Neural cell (in vitro differentiated cells): ENCODE measurements around the gene COPB2. TPM values are rescaled to one million over a fixed set of nuclear protein-coding genes. Genes with fewer than 3 reads are reported as not detected.

Experiments
- H2AFZ ChIP-seq: fragments of 200-600, 300-800 bp; sonication (generic), shearing (Covaris generic); 2 replicates; pipeline ENCODE4 v1.6.0; 2014; ENCODE audit warnings: low read depth, mild to moderate bottlenecking, antibody characterized with exemption, low read length, moderate library complexity
- H3F3A ChIP-seq: fragments of 200-600 bp; shearing (Covaris generic); 2 replicates; pipeline ENCODE4 v1.6.1; 2016; ENCODE audit warnings: mild to moderate bottlenecking, moderate library complexity, mixed read lengths, antibody characterized with exemption, low read length; ENCODE audit not compliant: insufficient read depth, poor library complexity, severe bottlenecking
- H3K27ac ChIP-seq: fragments of 200-600, 300-800 bp; sonication (generic), shearing (Covaris generic); 2 replicates; pipeline ENCODE4 v1.5.1; 2014; ENCODE audit warnings: mild to moderate bottlenecking, low read length, moderate library complexity
- H3K27me3 ChIP-seq: fragments of 300-800, 200-600 bp; sonication (generic), shearing (Covaris generic); 2 replicates; pipeline ENCODE4 v1.6.0; 2014; ENCODE audit warnings: mild to moderate bottlenecking, low read depth, low read length, moderate library complexity; ENCODE audit not compliant: insufficient read depth
- H3K36me3 ChIP-seq: fragments of 300-800, 200-600 bp; sonication (generic), shearing (Covaris generic); 2 replicates; pipeline ENCODE4 v1.5.1; 2014; ENCODE audit warnings: mild to moderate bottlenecking, antibody characterized with exemption, low read length, moderate library complexity; ENCODE audit not compliant: insufficient read depth
- H3K4me2 ChIP-seq: fragments of 300-800, 200-600 bp; sonication (generic), shearing (Covaris generic); 2 replicates; pipeline ENCODE4 v1.6.0; 2014; ENCODE audit warnings: mild to moderate bottlenecking, low read length
- H3K4me3 ChIP-seq: fragments of 300-800, 200-600 bp; sonication (generic), shearing (Covaris generic); 2 replicates; pipeline ENCODE4 v1.5.1; 2014; ENCODE audit warnings: mild to moderate bottlenecking, low read length, moderate library complexity
- H3K79me2 ChIP-seq: fragments of 200-600 bp; shearing (Covaris generic); replicated peaks from 2 replicates; pipeline ENCODE4 v1.6.0; 2014; ENCODE audit warnings: mild to moderate bottlenecking, low read length, moderate library complexity; ENCODE audit not compliant: insufficient read depth
- H3K9ac ChIP-seq: fragments of 300-800, 200-600 bp; sonication (generic), shearing (Covaris generic); 2 replicates; pipeline ENCODE4 v1.6.1; 2016; ENCODE audit warnings: mild to moderate bottlenecking, low read length, mixed read lengths
- H3K9me2 ChIP-seq: fragments of 200-600 bp; shearing (Covaris generic); 2 replicates; pipeline ENCODE4 v1.6.1; 2016; ENCODE audit warnings: mild to moderate bottlenecking, low read length, mixed read lengths; ENCODE audit not compliant: insufficient read depth
- H3K9me3 ChIP-seq: fragments of 200-600, 300-800 bp; sonication (generic), shearing (Covaris generic); 2 replicates; pipeline ENCODE4 v1.6.1; 2016; ENCODE audit warnings: mild to moderate bottlenecking, mixed run types, low read length, moderate library complexity, mixed read lengths
- H4K20me1 ChIP-seq: fragments of 200-600 bp; shearing (Covaris generic); 2 replicates; pipeline ENCODE4 v1.6.1; 2016; ENCODE audit warnings: mild to moderate bottlenecking, mixed run types; ENCODE audit not compliant: insufficient read depth
- CTCF ChIP-seq: fragments of 450-650 bp; IDR thresholded peaks from 2 replicates; pipeline ENCODE4 v1.5.1; 2014; ENCODE audit warnings: antibody characterized with exemption, mild to moderate bottlenecking, moderate library complexity; ENCODE audit not compliant: poor library complexity, severe bottlenecking
- EP300 ChIP-seq: fragments of 450-650 bp; conservative IDR thresholded peaks from 2 replicates; pipeline ENCODE4 v1.6.1; 2014; ENCODE audit warnings: antibody characterized with exemption, mild to moderate bottlenecking, moderate library complexity; ENCODE audit not compliant: poor library complexity, severe bottlenecking
- EZH2 ChIP-seq: fragments of 200-600, 300-800 bp; shearing (Covaris generic), sonication (generic); IDR thresholded peaks from 2 replicates; pipeline ENCODE4 v1.6.1; 2014; ENCODE audit warnings: antibody characterized with exemption, low read length, borderline replicate concordance, mild to moderate bottlenecking; ENCODE audit not compliant: insufficient read depth, poor library complexity, severe bottlenecking
- MXI1 ChIP-seq: fragments of 450-650 bp; conservative IDR thresholded peaks from 2 replicates; pipeline ENCODE4 v1.6.1; 2014; ENCODE audit warnings: antibody characterized with exemption, mild to moderate bottlenecking; ENCODE audit not compliant: poor library complexity, severe bottlenecking
- POLR2AphosphoS5 ChIP-seq: IDR thresholded peaks from 2 replicates; pipeline ENCODE4 v1.6.1; 2012
- REST ChIP-seq: IDR thresholded peaks from 2 replicates; pipeline ENCODE4 v1.6.1; 2012; ENCODE audit warnings: borderline replicate concordance
- SMC3 ChIP-seq: fragments of 450-650 bp; conservative IDR thresholded peaks from 2 replicates; pipeline ENCODE4 v1.6.1; 2014; ENCODE audit warnings: antibody characterized with exemption, mild to moderate bottlenecking, moderate library complexity; ENCODE audit not compliant: poor library complexity
- TAF1 ChIP-seq: IDR thresholded peaks from 2 replicates; pipeline ENCODE4 v1.6.1; 2012; ENCODE audit warnings: low read depth
- polyA plus RNA-seq: library from polyadenylated mRNA; depleted of rRNA; stranded (reverse); fragments of >200 nt; gene quantifications from 2 replicates; pipeline ENCODE4 v1.2.3, GENCODE V29; 2014

COPB2 gene
- polyA plus RNA-seq, 1 donor from 2014 or later: 63.5 TPM

GRCh38 chr3:139309061-139309591 lies 80.3 kb downstream of the COPB2 start:
- Histone ChIP-seq H3K9me2 (no peaks in the 10 kb centered on the region), H3K9ac (no peak overlapping the region), H3K27me3 (no peaks in the 10 kb centered on the region), H2AFZ (peak overlapping the region; percentile 14), H3F3A (no peaks in the 10 kb centered on the region), H3K4me3 (no peak overlapping the region), H3K4me2 (no peak overlapping the region), H3K79me2 (no peaks in the 10 kb centered on the region), H3K36me3 (no peaks in the 10 kb centered on the region), H3K27ac (no peak overlapping the region), H3K9me3 (no peaks in the 10 kb centered on the region), H4K20me1 (no peaks in the 10 kb centered on the region)
- TF ChIP-seq SMC3 (no peak), EP300 (no peak), CTCF (no peak), EZH2 (no peak), REST (no peak), POLR2AphosphoS5 (no peak), MXI1 (no peak)

GRCh38 chr3:139308560-139308959 lies 80.9 kb downstream of the COPB2 start:
- no peaks in the 10 kb centered on the region for H3K9me2 ChIP-seq
- no peak overlapping the region for H3K27ac ChIP-seq
- H3K9ac ChIP-seq: no peak overlapping the region
- H3K4me3 ChIP-seq: no peak overlapping the region
- no peak overlapping the region for H3K4me2 ChIP-seq
- no peaks in the 10 kb centered on the region for H3K79me2 ChIP-seq
- H3K9me3 ChIP-seq: no peaks in the 10 kb centered on the region
- TF ChIP-seq TAF1: no peak
- TF ChIP-seq CTCF: no peak
- no peak for TF ChIP-seq MXI1
- TF ChIP-seq POLR2AphosphoS5: no peak
- no peaks in the 10 kb centered on the region for H3K36me3 ChIP-seq
- no peaks in the 10 kb centered on the region for H3F3A ChIP-seq
- H4K20me1 ChIP-seq: no peaks in the 10 kb centered on the region
- H3K27me3 ChIP-seq: no peaks in the 10 kb centered on the region
- no peak overlapping the region for H2AFZ ChIP-seq
